Testis (tissue), 3 donors: ENCODE measurements around the gene PRKCD. TPM values are rescaled to one million over a fixed set of nuclear protein-coding genes. Genes with fewer than 3 reads are reported as not detected.
A peak's percentile ranks its signal among the peaks of the same experiment; 100 is the strongest.

Source experiments
- DNase-seq: peaks from one replicate; pipeline ENCODE4 v3.0.0-alpha.2; 2019
- H3K27ac ChIP-seq, 2 donors: fragments of 200-600 bp; sonication (generic); one replicate each; pipeline ENCODE4 v1.5.1; 2019
- H3K27me3 ChIP-seq: fragments of 200-600 bp; sonication (generic); one replicate; pipeline ENCODE4 v1.5.1; 2019
- H3K36me3 ChIP-seq: fragments of 200-600 bp; sonication (generic); one replicate; pipeline ENCODE4 v1.5.1; 2017; ENCODE audit warnings: low read depth; ENCODE audit errors: missing control alignments
- H3K4me1 ChIP-seq: fragments of 200-600 bp; sonication (generic); one replicate; pipeline ENCODE4 v1.5.1; 2019
- H3K4me3 ChIP-seq, 2 donors: fragments of 200-600 bp; sonication (generic); one replicate each; pipeline ENCODE4 v1.5.1; 2017 to 2019
- H3K9me3 ChIP-seq: fragments of 200-600 bp; sonication (generic); one replicate; pipeline ENCODE4 v1.5.1; 2017
- POLR2A ChIP-seq: fragments of 450-650 bp; IDR thresholded peaks from one replicate; pipeline ENCODE4 v1.6.1; 2017; ENCODE audit warnings: antibody characterized with exemption, mild to moderate bottlenecking, moderate library complexity
- WGBS, 2 donors: methylation state at CpG; one replicate each; pipeline ENCODE4 v1.1.5; 2018; 5-methylcytosine and 5-hydroxymethylcytosine counted together
- intact Hi-C: fragments of 100-400 bp; cut with DNase I; formaldehyde crosslinking; loops from one replicate; pipeline ENCODE4 v1.15.1; 2023; ENCODE audit warnings: low total_unique reads
- polyA plus RNA-seq: library from polyadenylated mRNA; stranded (reverse); fragments of 350-450 nt; fragmentation: Illumina TruSeq; extraction: RNeasy Lipid Tissue Mini Kit (QIAGEN cat#74804); gene quantifications from one replicate; pipeline ENCODE4 v1.2.3, GENCODE V29; 2014; ENCODE audit warnings: low read depth, low replicate concordance; ENCODE audit not compliant: insufficient read depth
- total RNA-seq, 2 donors: library from RNA; depleted of rRNA; stranded (reverse); fragments of >200 nt; gene quantifications; one replicate each; pipeline ENCODE4 v1.2.3, GENCODE V29; 2016
- TF ChIP-seq, protein P1 (sequence below), 3 experiments: fragments of 450-650 bp in 2 of 3; fragments of 200-600 bp in 1 of 3; sonication (generic) in 1 of 3; IDR thresholded peaks; one replicate each; pipeline ENCODE4 v1.5.1; 2016 to 2019; ENCODE audit warnings: antibody characterized with exemption in 3 of 3, mild to moderate bottlenecking in 2 of 3, moderate library complexity in 1 of 3

The PRKCD gene
- total and polyA plus RNA-seq, 3 donors from 2014 or later = 36.3 to 44.5 (median 42.3) TPM

DNA sequence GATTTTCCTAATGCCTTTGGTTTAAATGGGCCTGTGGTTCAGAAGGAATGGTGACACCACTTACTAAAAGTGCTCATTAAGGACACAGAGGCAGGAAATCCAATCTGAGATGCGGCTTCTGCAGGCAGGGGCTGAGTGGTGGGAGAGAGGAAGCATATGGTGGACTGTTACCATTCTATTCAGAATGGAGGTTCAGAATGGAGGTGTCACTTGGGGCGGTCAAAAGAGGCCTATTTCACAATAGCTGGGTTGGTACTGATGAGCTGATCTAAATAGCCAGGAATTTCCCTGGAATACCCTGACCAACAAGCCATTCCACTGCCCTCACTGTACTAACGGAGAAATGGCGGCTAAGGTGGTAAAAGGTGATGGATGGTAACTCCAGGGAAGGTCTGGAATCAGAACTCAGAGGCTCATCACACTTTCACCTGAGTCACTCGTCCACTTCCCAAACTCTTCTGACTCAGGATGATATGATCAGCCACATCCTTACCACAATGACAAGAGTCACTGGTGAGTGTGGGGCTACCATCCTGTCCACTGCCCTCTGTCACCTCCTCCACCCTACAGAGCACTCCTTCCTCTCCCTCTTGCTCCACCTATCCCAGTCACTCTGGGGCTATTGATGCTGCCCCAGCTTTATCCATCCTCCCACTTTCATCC is 46.5 kb upstream of the PRKCD start:
- no peaks in the 10 kb centered on the region for H3K36me3 ChIP-seq

DNA sequence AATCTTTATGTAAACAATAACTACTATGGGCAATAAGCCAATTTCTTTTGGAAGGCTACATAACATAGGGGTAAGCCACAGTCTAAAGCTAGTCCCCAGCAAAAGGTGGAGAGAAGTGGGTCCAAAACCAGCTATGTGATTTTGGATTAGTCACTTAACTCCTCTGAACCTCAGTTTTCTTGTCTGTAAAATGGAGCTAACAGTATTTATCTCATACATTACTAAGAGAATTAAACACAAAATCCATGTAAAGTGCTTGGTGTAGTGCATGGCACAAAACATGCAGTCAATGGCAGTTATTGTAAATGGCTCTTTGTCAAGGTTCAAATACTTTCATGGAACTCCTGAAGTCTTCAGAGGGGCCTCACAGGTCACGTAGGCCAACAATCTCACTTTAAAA is 44.1 kb upstream of the PRKCD start:
- 89 to 96% methylated on average over 1 of the region's 1 CpG for WGBS, 2 donors
- TF ChIP-seq, protein P1, sequence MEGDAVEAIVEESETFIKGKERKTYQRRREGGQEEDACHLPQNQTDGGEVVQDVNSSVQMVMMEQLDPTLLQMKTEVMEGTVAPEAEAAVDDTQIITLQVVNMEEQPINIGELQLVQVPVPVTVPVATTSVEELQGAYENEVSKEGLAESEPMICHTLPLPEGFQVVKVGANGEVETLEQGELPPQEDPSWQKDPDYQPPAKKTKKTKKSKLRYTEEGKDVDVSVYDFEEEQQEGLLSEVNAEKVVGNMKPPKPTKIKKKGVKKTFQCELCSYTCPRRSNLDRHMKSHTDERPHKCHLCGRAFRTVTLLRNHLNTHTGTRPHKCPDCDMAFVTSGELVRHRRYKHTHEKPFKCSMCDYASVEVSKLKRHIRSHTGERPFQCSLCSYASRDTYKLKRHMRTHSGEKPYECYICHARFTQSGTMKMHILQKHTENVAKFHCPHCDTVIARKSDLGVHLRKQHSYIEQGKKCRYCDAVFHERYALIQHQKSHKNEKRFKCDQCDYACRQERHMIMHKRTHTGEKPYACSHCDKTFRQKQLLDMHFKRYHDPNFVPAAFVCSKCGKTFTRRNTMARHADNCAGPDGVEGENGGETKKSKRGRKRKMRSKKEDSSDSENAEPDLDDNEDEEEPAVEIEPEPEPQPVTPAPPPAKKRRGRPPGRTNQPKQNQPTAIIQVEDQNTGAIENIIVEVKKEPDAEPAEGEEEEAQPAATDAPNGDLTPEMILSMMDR (IDR thresholded peaks at IDR 0.05) = no peak
- TF ChIP-seq POLR2A = no peak
- H3K4me1 ChIP-seq = peaks cover 14% of the 10 kb centered on the region
- no peak overlapping the region for H3K4me3 ChIP-seq
- H3K27me3 ChIP-seq = no peaks in the 10 kb centered on the region
- H3K27ac ChIP-seq = no peak overlapping the region
- intact Hi-C loops = no loop called here
- no peaks in the 10 kb centered on the region for H3K9me3 ChIP-seq
- H3K36me3 ChIP-seq = no peaks in the 10 kb centered on the region
- no peak for DNase-seq

More for the DNA sequence above, 46.5 kb upstream of the PRKCD start:
- peak overlapping the region in 1 of 2 donors; percentile 27 for H3K27ac ChIP-seq
- no peaks in the 10 kb centered on the region for H3K9me3 ChIP-seq
- no peaks in the 10 kb centered on the region for H3K27me3 ChIP-seq
- H3K4me3 ChIP-seq = no peak overlapping the region
- intact Hi-C loops = loop anchor here (5.0 kb wide), 1 partner anchor 83 kb away; no protein-coding TSS in a partner anchor
- no peak for DNase-seq
- peaks cover 28% of the 10 kb centered on the region for H3K4me1 ChIP-seq
- WGBS, 2 donors = 89 to 92% methylated on average over 5 of the region's 5 CpGs
- no peak for TF ChIP-seq POLR2A
- TF ChIP-seq, protein P1 (IDR thresholded peaks at IDR 0.05) = no peak

DNA sequence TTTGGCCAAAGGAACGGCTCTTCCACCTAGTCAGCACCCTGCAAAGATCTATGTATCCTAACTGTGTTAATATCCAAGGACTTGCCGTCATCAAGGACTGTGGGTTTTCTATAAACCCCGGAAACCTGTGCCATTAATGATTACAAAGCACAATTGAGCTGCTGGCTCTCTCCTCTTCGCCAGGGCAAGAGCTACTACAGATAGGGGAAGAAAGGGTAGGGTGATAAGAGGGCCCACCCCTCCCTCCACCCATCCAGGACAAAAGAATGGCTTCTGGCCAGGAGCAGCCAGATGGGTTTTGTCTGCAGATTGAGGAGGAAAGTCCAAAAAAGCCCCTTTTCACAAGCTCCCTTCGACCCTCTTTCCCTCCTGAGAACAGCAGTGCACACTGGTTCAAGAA is 40.7 kb upstream of the PRKCD start:
- DNase-seq = no peak
- Histone ChIP-seq H3K9me3 (no peaks in the 10 kb centered on the region), H3K27me3 (no peaks in the 10 kb centered on the region), H3K4me1 (peaks cover 7% of the 10 kb centered on the region), H3K27ac (no peak overlapping the region), H3K4me3 (no peak overlapping the region), H3K36me3 (no peaks in the 10 kb centered on the region)
- TF ChIP-seq, protein P1 (IDR thresholded peaks at IDR 0.05) = no peak
- TF ChIP-seq POLR2A = no peak
- WGBS, 2 donors = 50 to 64% methylated on average over 5 of the region's 5 CpGs
- intact Hi-C loops = no loop called here

DNA sequence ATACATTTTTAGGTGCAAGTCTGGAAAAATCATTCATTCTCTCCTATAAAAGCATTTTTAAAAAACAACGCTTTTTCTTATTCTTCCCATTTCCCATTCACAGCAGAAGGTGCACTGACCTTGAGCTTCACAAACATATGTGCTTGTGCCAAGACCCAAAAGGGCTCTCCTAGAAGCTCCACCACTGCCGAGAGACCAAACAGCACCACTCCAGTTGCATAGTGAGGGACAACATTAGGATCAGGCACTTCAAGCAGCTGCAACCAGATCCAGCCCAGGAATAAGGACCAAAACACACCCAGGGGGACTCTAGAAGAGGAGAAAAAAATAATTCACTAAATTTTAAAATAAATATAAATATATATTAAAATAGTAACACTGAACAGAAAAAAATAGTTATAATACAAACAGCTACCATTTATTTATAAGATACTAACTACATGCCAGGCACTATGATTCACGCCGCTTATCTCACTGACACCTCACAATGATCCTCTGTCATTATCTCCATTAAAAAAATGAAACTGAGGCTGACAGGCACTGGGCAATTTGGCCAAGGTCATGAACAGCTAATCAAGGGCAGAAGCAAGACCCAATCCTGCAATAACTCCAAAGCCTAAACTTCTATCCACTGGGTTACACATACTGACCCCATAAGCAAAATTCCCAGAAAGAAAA is 38.6 kb upstream of the PRKCD start:
- 53 to 63% methylated on average over 4 of the region's 4 CpGs for WGBS, 2 donors
- no peaks in the 10 kb centered on the region for H3K36me3 ChIP-seq
- no peaks in the 10 kb centered on the region for H3K27me3 ChIP-seq
- H3K9me3 ChIP-seq = no peaks in the 10 kb centered on the region
- H3K4me1 ChIP-seq = peaks cover 17% of the 10 kb centered on the region
- no peak for DNase-seq
- intact Hi-C loops = no loop called here
- TF ChIP-seq, protein P1 (IDR thresholded peaks at IDR 0.05) = no peak
- no peak for TF ChIP-seq POLR2A
- no peak overlapping the region for H3K4me3 ChIP-seq
- H3K27ac ChIP-seq = no peak overlapping the region
